ENCODE data around the gene CCDC148.

DNA sequence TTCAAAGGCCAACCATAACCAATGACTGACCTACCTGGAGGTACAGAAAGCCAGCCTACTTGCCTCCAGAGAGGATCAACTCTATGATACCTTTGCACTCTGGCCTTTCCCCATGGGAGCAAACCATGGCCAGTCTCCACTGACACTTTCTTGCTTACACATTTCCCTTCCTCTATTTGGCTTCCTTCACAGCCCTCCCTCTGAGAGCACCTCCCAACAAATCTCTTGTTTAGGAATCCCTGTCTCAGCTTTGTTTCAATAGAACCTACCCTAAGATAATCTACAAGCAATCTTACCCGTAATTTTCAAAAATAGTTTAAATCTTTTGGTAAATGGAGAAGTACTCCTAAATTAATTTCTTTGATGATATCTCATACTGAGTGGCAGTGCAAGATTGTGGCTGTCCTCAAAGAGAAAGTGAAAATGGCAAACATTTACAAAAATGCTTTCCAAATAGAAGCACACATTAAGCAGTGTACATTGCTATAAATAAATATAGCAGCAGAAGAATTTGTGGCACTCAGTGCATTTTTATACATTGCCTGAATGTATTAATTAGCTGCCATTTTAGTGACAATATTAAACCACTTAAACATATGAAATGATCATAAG lies 140.6 kb downstream of the CCDC148 start:
- TF ChIP-seq, protein P1, sequence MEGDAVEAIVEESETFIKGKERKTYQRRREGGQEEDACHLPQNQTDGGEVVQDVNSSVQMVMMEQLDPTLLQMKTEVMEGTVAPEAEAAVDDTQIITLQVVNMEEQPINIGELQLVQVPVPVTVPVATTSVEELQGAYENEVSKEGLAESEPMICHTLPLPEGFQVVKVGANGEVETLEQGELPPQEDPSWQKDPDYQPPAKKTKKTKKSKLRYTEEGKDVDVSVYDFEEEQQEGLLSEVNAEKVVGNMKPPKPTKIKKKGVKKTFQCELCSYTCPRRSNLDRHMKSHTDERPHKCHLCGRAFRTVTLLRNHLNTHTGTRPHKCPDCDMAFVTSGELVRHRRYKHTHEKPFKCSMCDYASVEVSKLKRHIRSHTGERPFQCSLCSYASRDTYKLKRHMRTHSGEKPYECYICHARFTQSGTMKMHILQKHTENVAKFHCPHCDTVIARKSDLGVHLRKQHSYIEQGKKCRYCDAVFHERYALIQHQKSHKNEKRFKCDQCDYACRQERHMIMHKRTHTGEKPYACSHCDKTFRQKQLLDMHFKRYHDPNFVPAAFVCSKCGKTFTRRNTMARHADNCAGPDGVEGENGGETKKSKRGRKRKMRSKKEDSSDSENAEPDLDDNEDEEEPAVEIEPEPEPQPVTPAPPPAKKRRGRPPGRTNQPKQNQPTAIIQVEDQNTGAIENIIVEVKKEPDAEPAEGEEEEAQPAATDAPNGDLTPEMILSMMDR (IDR thresholded peaks at IDR 0.05; ENCODE audit: insufficient read depth, low read depth, low read length), result no peak
- TF ChIP-seq EZH2 (IDR thresholded peaks at IDR 0.05; ENCODE audit: insufficient read depth, low read length), result no peak
